ENCODE measurements around the gene ARSG.
A peak's percentile ranks its signal among the peaks of the same experiment; 100 is the strongest.

Gene ARSG

DNA sequence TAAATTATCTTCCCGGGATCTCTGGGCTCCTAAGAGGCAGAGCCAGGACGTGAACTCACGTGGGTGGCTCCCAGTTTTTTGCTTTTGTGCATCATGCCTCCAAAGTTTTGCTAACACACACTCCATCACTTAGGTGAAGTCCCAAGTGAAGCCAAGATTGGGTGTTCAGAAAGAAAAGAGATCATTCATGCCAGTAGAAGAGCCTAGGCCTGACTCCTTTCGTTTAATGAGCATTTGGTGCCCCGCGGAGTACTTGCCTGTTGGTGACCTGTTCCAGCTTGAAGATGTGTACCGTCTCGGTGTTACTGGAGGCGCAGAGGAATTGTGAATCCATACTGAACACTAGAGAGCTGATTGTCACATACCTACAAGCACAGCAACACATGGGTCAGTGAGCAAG is 141.9 kb downstream of the ARSG start:
- DNase-seq: no peak

DNA sequence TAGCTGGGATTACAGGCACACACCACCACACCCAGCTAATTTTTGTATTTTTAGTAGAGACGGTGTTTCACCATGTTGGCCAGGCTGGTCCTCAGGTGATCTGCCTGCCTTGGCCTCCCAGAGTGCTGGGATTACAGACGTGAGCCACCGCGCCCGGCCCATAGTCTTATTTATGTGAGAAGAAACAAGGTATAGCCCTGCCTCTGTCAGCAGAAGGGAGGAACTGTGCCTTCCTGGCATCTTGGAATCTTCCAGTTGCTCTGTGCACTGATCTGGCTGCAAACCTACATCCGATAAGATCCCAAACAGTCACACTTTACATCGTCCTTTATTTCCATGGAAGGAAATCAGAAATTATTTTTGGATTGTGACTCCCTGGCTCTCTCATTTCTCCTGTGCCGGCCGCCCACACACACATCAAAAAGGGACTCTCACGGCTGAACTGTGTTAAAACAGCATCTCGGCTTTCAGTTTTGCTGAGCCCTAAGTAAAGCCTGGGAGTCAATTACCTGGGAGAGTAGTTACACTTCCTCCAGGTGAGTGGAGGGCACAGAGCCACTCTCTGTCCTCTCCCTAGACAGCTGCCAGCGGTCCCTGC is 142.7 kb downstream of the ARSG start:
- DNase-seq: no peak

DNA sequence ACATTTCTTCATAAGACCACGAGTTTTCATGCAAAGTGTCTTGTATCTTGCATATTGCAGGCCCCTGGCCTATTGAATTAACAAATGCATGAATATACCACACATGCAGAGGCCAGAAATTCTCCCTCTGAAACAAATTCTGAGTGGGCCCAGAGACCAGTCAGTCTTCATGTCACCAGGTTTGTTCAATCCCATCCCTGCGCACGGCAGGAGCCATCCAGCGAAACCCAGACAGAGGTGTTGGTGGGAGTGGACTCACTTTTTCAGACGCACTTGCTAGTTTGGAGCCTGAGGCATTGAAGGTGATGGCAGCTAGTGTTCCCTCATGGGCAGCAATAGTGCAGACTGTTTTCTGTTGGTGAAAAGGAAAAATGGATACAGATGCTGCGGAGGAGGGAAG is 144.1 kb downstream of the ARSG start:
- DNase-seq: no peak

DNA sequence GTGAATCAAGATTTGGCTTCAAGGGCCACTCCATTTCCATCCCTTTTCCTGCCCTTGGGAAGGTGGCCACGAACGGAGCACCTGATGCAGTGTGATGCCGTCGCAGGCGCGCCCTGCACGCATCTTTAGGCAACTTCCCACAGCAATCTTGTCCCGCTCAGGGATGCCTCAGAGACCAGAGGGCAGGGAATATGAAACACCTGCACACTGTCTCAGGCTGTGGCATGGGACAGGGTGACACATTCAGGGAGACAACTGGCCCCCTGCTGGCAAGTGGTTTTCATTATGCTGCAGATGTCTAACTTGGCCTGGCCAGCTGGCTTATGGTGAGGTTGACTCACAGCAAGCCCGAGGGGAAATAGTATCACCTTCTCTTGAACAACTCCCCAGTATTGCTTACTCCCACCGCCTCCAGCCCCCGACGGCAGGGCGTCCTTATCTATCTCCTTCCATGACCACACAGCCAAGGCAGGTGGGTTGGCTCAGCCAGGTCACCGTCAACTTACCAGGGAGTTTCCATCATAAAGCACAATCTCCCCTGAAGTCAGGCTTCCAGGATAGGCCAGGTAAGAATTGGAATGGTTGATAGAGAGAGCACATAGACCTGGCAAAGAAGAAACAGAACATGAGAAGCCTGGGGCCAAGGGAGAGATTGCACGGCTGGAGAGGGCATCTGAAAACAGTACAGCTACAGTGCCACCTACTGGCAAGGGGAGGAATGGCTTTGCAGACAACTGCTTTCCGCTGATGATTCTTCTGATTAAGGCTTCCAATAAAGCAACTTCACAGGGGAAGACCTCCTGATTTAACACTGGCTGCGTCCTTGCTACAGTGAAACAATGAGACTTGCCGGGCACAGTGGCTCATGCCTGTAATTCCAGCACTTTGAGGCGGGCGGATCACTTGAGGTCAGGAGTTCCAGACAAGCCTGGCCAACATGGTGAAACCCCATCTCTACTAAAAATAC is 144.9 kb downstream of the ARSG start:
- DNase-seq: peak; percentile 89

DNA sequence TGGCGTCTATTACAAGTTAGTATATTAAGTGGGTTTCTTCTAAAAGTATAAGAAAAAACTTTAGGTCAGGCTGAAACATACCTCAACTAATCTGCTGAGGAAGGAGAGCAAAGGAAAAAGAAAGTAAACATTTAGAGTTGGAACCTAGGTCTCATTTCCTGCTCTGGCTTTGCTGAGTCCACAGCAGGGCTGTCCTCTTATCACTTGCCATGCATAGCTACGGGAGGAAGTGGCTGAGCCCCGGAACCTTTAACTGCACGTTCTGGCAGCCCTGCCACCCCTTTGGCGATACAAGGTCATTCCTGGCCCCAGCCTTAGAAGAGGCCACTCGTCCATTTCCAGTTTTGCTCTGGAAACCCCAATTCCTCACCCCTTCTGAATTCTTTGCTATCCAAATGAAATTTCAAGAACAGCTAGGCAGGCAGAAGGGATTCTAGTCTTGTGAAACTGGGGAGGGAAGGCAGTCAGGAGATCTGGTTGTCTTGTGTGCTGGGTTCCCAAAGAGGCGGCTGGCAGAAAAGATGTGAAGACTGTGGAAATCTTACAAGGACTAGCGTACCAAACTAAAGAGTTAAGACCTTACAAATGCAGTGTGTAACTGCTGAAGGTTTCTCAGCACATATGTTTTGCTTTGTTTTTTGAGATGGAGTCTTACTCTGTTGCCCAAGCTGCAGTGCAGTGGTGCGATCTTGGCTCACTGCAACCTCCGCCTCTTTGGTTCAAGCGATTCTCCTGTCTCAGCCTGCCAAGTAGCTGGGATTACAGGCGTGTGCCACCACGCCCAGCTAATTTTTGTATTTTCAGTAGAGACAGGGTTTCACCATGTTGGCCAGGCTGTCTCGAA is 146.9 kb downstream of the ARSG start:
- peak; percentile 65 for DNase-seq

DNA sequence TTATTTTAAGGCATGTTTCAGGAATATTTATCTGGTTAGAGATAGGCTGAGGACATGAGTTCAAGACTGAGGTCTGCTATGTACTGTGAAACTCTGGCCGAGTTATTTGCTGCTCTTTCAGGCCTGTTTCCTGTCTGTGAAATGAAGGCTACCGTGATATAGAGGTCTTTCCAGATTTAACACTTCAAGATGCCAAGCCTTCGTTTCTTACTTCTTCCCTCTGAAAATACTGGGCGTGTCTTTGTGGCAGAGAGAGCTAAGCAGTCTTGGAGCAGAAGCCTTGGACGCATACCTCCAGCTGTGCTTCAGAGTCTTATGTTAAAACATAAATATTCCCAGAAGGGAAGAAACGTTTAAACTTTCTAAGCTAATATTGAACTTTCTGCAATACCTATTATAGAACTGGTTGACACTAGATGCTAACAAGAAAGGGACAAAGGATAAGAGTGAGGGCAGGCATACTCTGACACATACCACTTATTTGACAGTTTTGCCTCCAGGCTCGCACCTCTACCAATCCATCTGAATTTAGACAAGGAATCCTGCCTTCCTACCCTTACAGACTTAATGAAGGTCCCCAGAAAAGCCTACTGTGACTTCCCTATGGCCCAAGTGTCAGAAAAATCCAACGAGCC is 148.5 kb downstream of the ARSG start:
- DNase-seq: no peak

DNA sequence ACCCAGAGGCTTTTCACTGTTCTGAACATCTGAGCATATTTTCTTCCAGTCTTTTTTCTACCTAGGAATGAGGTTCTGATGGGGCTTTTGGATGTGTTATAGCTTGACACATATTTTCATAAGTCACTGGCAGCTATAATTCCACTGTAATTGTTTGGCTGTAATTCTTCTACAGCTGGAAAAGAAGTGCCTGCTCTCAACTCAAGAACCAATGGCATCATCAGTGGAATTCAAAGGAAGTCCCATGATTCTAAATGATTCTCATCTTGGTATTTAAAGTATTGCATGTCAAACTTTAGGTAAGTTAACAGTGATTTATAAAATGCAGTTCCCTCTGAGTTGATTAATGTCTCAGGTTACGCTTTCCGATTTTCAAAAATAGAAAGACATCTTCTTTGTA is 149.2 kb downstream of the ARSG start:
- no peak for DNase-seq

DNA sequence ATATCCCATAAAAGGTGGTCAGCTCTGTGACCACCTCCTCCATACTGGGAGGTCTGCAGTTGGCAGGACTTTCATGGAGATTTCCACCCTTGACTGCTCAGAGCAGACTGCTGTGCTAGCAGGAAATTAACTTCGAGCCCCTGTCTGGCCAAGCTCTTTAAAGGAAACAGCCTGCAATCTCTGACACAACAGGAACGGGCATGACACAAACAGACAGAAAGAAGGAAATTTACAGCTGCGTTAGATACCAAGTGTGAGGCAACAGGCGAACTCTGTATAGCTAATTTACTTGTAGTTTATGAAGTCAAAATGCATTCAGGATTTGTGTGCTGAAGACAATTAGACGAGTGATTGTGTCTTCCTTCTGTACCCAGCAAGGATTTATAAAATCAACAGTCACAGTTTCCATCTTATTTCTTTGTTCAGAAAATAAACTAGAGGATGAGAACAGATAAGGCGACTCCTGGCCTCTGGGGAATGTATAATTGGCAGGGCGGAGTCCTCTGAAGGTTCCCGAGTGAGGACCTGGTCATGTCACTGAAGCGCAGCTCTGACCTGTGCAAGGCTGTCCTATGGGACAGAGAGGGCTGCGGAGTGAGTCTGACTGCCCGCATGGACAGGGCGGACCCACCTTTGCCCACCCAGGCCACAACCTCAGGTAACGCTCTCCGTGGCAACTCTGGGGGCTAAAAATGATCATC is 149.9 kb downstream of the ARSG start:
- no peak for DNase-seq

DNA sequence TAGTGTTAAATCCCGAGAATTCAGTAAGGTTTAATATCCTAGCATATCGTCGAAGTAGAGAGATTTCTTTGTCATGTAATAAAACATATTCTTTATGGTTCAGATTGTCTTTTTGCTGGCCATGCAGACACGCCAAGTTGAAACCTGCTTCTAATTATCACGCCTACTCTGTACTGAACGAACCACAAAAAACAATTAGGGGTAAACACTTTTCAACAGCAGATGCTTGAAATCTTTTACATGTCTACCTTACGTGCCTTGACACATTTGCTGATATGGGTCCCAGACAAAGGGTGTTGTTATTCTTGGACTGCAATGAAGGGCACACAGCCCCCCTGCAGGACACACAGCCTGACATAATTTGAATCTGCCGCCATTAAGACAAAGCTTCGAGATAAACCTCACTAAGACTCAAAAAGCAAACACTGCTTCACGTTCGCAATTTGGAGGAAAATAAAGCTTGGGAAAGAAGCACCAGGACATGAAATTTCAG is 152.7 kb downstream of the ARSG start:
- DNase-seq: no peak

DNA sequence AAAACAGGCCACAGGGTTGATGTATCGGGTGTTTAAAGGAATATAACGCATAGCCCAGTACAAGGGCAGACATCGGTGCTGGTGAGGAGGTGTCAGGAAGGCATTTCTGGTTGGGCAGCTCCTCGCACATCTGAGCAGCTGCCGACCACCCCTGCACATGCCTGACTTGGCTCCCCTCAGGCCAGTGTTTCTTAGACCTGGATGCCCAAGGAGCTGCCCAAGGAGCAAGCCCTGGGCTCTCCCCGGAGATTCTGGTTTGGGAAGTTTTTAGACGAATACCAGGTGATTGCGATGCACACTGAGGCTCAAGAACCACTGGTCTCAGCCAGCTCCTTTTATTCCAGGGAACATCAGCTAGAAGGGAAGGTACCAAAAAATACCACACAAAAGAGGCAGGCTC is 154.4 kb downstream of the ARSG start:
- DNase-seq: no peak

DNA sequence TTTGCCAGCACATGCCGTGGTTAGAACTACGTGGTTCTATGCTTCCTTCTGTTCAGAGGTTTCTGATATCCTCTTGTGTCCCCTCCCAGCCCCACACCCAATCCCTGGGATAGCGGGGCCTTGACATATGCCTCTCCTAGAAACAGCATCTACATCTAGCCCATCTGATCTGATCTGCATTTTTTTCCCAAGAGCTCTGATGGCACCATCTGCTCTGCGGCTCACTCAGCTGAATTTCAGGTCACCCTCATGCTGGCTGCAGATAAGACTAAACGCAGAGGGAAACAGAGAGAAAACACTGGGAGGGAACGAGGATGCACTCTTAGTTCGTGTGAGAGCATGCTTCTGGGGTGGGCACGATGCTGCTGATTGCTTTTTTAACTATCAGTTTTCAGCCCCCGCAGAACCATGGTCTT is 155.3 kb downstream of the ARSG start:
- no peak for DNase-seq

DNA sequence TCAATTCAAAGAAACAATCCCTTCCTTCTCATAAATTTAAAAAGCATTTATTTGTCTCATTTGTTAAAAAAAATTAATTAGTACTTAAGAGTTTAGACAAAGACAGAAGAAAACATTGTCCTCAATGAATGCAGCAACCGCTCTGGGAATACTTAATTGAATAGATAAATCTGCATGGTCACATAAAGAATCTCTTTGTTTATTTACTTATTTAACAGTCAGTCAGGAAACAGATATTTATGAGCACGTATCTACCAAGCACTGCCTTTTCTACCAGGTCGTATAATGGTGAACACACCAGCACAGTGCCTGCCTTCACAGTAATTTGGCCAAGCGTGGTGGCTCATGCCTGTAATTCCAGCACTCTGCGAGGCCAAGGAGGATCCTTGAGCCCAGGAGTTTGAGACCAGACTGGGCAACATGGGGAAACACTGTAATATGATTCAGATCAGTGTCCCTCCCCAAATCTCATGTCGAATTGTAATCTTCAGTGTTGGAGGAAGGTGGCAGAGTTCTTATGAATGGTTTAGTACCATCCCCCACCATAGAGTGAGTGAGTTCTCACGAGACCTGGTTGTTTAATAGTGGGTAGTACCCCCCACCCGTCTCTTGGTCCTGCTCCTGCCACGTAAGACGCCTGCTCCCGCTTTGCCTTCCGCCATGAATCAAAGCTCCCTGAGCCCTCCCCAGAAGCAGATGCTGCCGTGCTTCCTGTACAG is 157.9 kb downstream of the ARSG start:
- no peak for DNase-seq

DNA sequence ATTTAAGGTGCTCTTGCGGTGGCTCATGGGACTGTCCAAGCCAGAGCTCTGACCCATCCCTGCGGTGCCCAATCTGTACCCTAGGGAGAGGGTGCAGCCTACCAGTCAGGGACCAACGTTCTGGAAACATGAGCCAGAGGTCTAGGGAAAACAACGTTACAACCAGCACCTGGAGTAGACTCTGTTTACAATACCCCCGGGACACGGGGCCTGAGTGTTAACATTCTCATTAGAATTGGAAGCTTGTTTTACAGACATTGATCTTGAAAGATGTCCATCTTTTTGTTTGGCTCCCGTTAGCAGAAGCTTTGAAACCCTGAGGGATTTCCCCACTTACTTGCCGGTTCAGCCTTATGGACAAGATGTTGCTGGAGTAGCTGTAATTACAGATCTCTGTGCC is 159.1 kb downstream of the ARSG start:
- no peak for DNase-seq

DNA sequence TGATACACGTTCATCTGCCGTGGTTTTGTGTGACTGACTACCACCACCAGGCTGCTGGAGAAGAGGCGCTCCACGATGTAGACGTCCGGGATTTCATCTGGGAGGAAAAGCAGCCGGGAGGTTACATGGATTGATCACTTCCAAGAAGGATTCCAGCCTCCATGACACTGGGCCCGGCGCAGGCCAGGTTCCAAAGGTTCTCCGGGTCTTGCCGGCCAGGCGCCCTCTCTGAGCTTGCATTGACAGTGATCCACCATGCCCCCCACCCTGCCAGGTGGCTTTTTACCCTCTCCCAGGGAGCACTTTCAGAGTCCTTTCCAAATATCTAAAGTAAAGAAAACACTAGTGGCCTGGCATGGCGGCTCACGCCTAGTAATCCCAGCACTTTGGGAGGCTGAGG is 159.5 kb downstream of the ARSG start:
- DNase-seq: no peak

DNA sequence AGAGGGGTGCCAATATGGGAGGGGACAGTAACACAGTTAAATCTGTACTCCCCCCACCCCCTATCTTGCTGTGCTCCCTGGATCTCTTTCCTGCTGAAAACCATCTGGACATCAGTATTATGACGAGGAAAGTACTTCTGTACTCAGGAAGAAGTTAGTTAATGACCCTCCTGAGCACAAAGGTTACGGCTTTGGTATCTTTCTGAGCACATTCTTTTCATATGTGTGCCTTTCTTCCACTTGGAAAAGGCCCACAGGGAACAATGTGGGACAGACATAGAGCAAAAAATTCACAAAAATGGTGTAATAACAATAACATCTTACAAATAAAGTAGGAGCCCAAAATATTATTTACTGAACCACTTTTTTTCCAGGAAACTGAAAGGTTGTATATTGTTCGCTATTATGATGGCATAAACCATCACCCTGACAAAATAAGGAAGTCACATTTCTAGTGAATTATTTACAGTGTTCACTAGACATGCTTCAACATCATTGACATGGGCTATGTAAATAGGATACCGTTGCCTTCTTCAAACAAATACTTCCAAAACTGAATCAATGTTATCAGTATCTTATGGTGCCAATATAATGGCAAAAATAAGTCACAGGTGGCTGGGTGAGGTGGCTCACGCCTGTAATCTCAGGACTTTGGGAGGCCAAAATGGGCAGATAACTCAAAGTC is 160.5 kb downstream of the ARSG start:
- DNase-seq: no peak

DNA sequence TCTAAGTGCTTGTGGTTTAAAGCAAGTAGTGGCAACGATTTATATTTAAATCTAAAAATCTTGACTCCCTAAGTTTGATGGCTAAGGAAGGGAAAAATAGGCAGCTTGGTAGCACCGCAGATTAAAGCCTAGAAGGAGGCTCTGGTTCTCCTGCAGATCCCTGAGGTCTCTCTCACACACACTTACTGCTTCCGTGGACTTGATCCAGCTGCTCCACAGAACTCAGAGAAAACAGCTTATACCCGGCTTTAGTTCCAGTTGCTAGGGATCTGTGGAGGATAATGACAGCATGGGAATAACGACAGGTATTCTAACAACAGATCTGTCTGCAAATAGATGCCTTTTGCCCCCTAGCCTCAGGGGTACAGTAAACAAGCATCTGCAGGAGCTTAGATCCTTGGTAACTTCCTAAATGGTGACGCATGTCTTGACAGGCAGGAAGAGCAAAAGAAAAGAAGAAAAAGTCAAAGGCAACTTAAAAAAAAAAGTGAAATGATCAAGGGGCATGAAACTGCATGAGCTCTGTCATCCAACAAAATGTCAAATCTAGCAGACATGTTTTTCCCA is 161.5 kb downstream of the ARSG start:
- DNase-seq: no peak

DNA sequence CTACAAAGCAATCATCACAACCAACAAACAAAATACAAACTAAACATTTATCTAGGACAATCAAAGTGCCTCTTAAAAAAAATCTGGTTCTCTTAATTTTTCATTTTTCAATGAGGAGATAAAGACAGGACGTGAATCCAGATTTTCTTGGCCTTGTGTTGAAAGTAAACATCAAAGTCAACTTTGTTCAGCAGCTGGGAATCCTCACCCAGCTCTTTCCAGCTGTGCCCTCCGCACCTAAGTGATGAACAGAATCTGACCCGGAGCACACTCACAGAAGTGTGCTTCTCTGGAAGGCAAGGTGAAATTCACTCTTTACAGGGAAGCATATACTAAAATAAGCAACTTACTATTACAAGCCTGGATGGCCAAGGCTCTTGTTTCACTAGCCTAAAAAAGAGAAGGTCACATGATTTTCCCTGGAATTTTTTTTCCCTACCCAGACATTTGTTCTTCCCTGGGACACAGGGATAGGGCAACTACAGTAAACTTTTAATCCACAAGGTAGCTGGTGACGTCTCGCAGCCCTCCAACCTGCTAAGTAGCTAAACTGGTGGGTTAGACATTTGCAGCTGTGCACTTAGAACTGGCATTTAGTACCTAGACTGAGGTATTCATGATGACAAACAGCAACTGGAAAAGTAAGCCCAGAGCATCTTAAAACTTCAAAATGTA is 162.8 kb downstream of the ARSG start:
- no peak for DNase-seq

DNA sequence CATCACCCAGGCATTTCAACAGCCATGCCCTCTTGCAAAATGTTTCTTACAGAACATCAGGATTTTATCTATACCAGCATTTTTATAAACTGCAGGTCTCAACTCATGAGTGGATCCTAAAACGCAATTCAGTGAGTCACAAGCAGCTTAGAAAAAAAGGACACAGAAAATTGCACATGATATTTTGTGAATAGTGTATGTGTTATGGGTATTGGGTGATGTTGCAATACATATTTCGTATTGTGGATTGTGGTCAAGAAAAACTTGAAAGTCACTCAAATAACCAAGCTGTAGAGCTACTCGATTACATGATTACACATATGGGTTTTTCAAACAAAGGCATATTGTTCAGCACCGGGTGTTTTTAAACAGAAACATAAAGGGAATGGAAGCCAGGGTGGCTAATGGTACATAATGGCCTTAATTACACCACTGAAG is 164.6 kb downstream of the ARSG start:
- no peak for DNase-seq

DNA sequence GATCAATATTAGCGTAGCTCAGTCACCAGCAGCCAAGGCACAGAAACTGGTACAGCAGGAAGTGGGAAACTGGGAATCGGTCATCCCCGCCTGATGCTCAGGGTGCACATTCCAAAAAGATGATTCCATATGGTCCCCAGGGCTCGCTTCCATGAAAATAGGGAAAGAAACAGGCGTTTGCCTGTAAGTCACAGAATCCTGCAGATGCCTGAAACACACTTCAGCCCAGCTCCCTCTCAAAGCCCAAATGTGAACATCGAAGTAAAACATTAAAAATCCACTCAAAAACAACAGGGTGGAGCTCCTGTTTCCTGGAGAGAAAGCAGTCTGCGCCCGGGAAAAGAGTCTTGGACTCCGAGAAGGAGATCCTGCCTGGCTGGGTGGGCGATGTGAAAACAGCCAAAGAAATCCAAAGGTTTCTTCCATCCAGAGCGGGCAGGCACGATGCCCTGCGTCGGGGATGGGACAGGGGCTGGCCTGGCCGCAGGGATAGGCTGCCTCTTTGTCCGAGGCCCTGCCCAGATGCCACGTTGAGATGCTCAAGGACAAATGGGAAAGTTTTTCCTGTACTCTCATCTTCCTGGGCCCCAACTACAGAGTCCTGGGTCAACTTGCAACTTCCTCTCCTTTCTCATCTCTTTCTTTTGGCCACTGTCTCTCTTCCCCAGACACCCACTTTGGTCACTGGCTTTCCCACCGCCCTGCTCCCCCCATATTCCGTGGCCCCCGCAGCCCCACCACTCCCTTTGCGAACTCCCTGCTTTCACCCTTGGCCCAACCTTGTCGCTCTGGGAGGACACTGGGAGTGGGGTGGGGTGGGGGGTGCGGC is 165.3 kb downstream of the ARSG start:
- DNase-seq: no peak

Data from CD4-positive, alpha-beta T cell treated with Interleukin-10 for 1 hour (primary cell).